Activated T-cell treated with anti-CD3 and anti-CD28 coated beads, Interleukin-2, amount 50 U/mL, for 72 hours (primary cell): ENCODE results near the gene STX4. TPM values are rescaled to one million over a fixed set of nuclear protein-coding genes. Genes with fewer than 3 reads are reported as not detected.
A peak's percentile ranks its signal among the peaks of the same experiment; 100 is the strongest.

Experiments
- ATAC-seq, 2 donors: fragments of 150-1000 bp; cut with Tn5 transposase; replicated peaks in 1 of 2; 2 replicates each; pipeline ENCODE4 v1.10.0; 2021; ENCODE audit warnings: moderate library complexity in 2 of 2, mild to moderate bottlenecking in 1 of 2
- DNase-seq, 2 donors: peaks; one replicate each; pipeline ENCODE4 v3.0.0; 2021 to 2022; ENCODE audit warnings: mixed read lengths in 1 of 2
- H3K27ac Mint-ChIP-seq: one replicate; pipeline ENCODE4 v1.8.0; 2022; ENCODE audit warnings: mild to moderate bottlenecking, moderate library complexity, mixed read lengths
- H3K27me3 Mint-ChIP-seq: one replicate; pipeline ENCODE4 v1.8.0; 2022; ENCODE audit warnings: low read depth, mixed read lengths
- H3K36me3 Mint-ChIP-seq, 2 donors: one replicate each; pipeline ENCODE4 v1.8.0; 2022; ENCODE audit warnings: mixed read lengths in 2 of 2, mild to moderate bottlenecking in 1 of 2; ENCODE audit not compliant: insufficient read depth in 2 of 2
- H3K4me1 Mint-ChIP-seq: one replicate; pipeline ENCODE4 v1.8.0; 2022; ENCODE audit warnings: low read depth, mixed read lengths
- H3K4me3 Mint-ChIP-seq, 2 donors: one replicate each; pipeline ENCODE4 v1.8.0; 2022; ENCODE audit warnings: mild to moderate bottlenecking in 2 of 2, mixed read lengths in 2 of 2, moderate library complexity in 2 of 2
- H3K9me3 Mint-ChIP-seq, 2 donors: one replicate each; pipeline ENCODE4 v1.8.0; 2022; ENCODE audit warnings: mixed read lengths in 2 of 2
- total RNA-seq, 2 donors: library from RNA; stranded (reverse); gene quantifications; one replicate each; pipeline ENCODE4 v1.2.3, GENCODE V29; 2022

The STX4 gene
- total RNA-seq, 2 donors from 2014 or later = 51.8 to 54.7 TPM

- ATAC-seq (no peak), DNase-seq (no peak)
- Mint-ChIP-seq H3K4me3 (no peak overlapping the region), H3K27ac (no peak overlapping the region), H3K4me1 (peaks cover 25% of the 10 kb centered on the region), H3K36me3 (no peaks in the 10 kb centered on the region), H3K9me3 (no peaks in the 10 kb centered on the region), H3K27me3 (no peaks in the 10 kb centered on the region)
Observed at GRCh38 chr16:30992931-30993816, 40.2 kb upstream of the STX4 start.

GRCh38 chr16:30995927-30996323, 37.4 kb upstream of the STX4 start:
- Mint-ChIP-seq H3K27me3 (no peaks in the 10 kb centered on the region), H3K27ac (no peak overlapping the region), H3K4me3 (peak overlapping the region; percentile 87 to 89), H3K36me3 (no peaks in the 10 kb centered on the region), H3K4me1 (peaks cover 25% of the 10 kb centered on the region), H3K9me3 (no peaks in the 10 kb centered on the region)
- DNase-seq (no peak), ATAC-seq (no peak)

GRCh38 chr16:30996324-30996984, 36.9 kb upstream of the STX4 start:
- Mint-ChIP-seq H3K36me3 (no peaks in the 10 kb centered on the region), H3K27ac (no peak overlapping the region), H3K27me3 (no peaks in the 10 kb centered on the region), H3K4me1 (peaks cover 25% of the 10 kb centered on the region), H3K4me3 (peak overlapping the region; percentile 87 to 89), H3K9me3 (no peaks in the 10 kb centered on the region)
- DNase-seq (no peak), ATAC-seq (no peak)

GRCh38 chr16:30996985-30997724, 36.2 kb upstream of the STX4 start:
- DNase-seq (peak; percentile 83), ATAC-seq (peak; percentile 90 to 92)
- Mint-ChIP-seq H3K27ac (no peak overlapping the region), H3K27me3 (no peaks in the 10 kb centered on the region), H3K4me1 (peaks cover 25% of the 10 kb centered on the region), H3K36me3 (no peaks in the 10 kb centered on the region), H3K4me3 (peak overlapping the region; percentile 87 to 89), H3K9me3 (no peaks in the 10 kb centered on the region)

- DNase-seq (no peak), ATAC-seq (no peak)
- Mint-ChIP-seq H3K9me3 (no peaks in the 10 kb centered on the region), H3K27me3 (no peaks in the 10 kb centered on the region), H3K36me3 (no peaks in the 10 kb centered on the region), H3K27ac (no peak overlapping the region), H3K4me3 (peak overlapping the region; percentile 58 to 89), H3K4me1 (peaks cover 25% of the 10 kb centered on the region)
Observed at GRCh38 chr16:30997725-30998711, 35.3 kb upstream of the STX4 start.

- no peaks in the 10 kb centered on the region for H3K36me3 Mint-ChIP-seq
- H3K9me3 Mint-ChIP-seq = no peaks in the 10 kb centered on the region
- ATAC-seq = no peak
Observed at GRCh38 chr16:30998852-30999761, 34.3 kb upstream of the STX4 start.

GRCh38 chr16:31000671-31001382, 32.5 kb upstream of the STX4 start:
- DNase-seq (no peak), ATAC-seq (no peak)
- H3K9me3 Mint-ChIP-seq = no peaks in the 10 kb centered on the region
- H3K4me3 Mint-ChIP-seq = no peak overlapping the region
- H3K27ac Mint-ChIP-seq = no peak overlapping the region
- H3K27me3 Mint-ChIP-seq = no peaks in the 10 kb centered on the region
- peaks cover 6% of the 10 kb centered on the region for H3K4me1 Mint-ChIP-seq
- no peaks in the 10 kb centered on the region for H3K36me3 Mint-ChIP-seq

More at GRCh38 chr16:30998852-30999761, 34.3 kb upstream of the STX4 start:
- Mint-ChIP-seq H3K27ac (no peak overlapping the region), H3K4me1 (peaks cover 20% of the 10 kb centered on the region), H3K4me3 (no peak overlapping the region), H3K27me3 (no peaks in the 10 kb centered on the region)
- no peak for DNase-seq

GRCh38 chr16:31001507-31002249, 31.7 kb upstream of the STX4 start:
- no peaks in the 10 kb centered on the region for H3K9me3 Mint-ChIP-seq

GRCh38 chr16:31002250-31002700, 31.1 kb upstream of the STX4 start:
- Mint-ChIP-seq H3K4me3 (no peak overlapping the region), H3K9me3 (no peaks in the 10 kb centered on the region), H3K4me1 (no peaks in the 10 kb centered on the region), H3K27ac (no peak overlapping the region), H3K36me3 (no peaks in the 10 kb centered on the region), H3K27me3 (no peaks in the 10 kb centered on the region)
- DNase-seq (no peak), ATAC-seq (no peak)

More at GRCh38 chr16:31001507-31002249, 31.7 kb upstream of the STX4 start:
- H3K4me3 Mint-ChIP-seq = no peak overlapping the region
- ATAC-seq (no peak), DNase-seq (no peak)
- no peaks in the 10 kb centered on the region for H3K27me3 Mint-ChIP-seq
- H3K4me1 Mint-ChIP-seq = no peaks in the 10 kb centered on the region
- no peak overlapping the region for H3K27ac Mint-ChIP-seq
- no peaks in the 10 kb centered on the region for H3K36me3 Mint-ChIP-seq

- H3K27me3 Mint-ChIP-seq = no peaks in the 10 kb centered on the region
- DNase-seq (no peak), ATAC-seq (no peak)
- H3K27ac Mint-ChIP-seq = no peak overlapping the region
- H3K36me3 Mint-ChIP-seq = no peaks in the 10 kb centered on the region
- no peak overlapping the region for H3K4me3 Mint-ChIP-seq
- no peaks in the 10 kb centered on the region for H3K9me3 Mint-ChIP-seq
- no peaks in the 10 kb centered on the region for H3K4me1 Mint-ChIP-seq
Observed at GRCh38 chr16:31002862-31003341, 30.5 kb upstream of the STX4 start.
